ENCODE measurements around the gene FAM171A1. TPM values are rescaled to one million over a fixed set of nuclear protein-coding genes. Genes with fewer than 3 reads are reported as not detected.

The FAM171A1 gene
- total and polyA plus RNA-seq, 2 of the 13 experiments (the other 11 are each of a cell fraction or from before 2014, with no cell fraction given), result 21.5 to 34.7 TPM

DNA sequence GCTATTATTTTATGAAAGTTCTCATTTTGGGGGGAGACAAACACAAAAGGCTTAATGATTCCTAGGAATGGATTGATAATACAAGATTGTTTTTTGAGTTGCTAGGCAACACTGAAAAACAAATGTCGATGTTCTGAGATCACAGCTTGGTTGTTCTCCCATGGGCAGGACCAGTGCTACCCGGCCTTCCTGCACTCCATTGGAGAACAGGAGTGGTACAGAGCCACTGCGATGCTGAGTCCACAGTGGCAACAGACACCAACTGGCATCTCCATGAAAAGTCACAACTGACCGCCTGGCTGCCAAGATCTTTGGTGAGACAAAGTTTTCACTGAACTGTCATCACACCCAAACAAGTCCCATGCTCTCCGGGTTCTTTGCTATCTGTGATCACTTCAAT, 133.7 kb downstream of the FAM171A1 start:
- no peak overlapping the region for H2AFZ ChIP-seq (ENCODE audit: low read length)
- POLR2A ChIA-PET, result no interaction called here
- no TSS peak for BruUV-seq (replicated peaks)
- in situ Hi-C loops (cut with HindIII; ENCODE audit: extremely low pct_ligation_motif_present, low pct_unique_long_range_greater_than_20kb), result no loop called here
- no peaks in the 10 kb centered on the region for H4K20me1 ChIP-seq (ENCODE audit: insufficient read depth, low read length)
- ATAC-seq (no peak), FAIRE-seq (no peak), DNase-seq (ENCODE audit: low spot score) (no peak)
- no peak overlapping the region for H3K4me2 ChIP-seq (ENCODE audit: low read depth, low read length)
- intact Hi-C loops (cut with micrococcal nuclease; ENCODE audit: unreplicated experiment), result no loop called here
- TF ChIP-seq ZNF567 (CRISPR knock-in tag; IDR thresholded peaks at IDR 0.05; ENCODE audit: borderline replicate concordance) (no peak), RFX1 (IDR thresholded peaks at IDR 0.05) (peak; percentile 10; the same call in 1 of the 2 replicates), ZNF234 (CRISPR knock-in tag; conservative IDR thresholded peaks at IDR 0.05) (no peak), SAFB2 (CRISPR knock-in tag; IDR thresholded peaks at IDR 0.05; ENCODE audit: borderline replicate concordance, low read depth) (no peak)
- TF ChIP-seq, protein P1, sequence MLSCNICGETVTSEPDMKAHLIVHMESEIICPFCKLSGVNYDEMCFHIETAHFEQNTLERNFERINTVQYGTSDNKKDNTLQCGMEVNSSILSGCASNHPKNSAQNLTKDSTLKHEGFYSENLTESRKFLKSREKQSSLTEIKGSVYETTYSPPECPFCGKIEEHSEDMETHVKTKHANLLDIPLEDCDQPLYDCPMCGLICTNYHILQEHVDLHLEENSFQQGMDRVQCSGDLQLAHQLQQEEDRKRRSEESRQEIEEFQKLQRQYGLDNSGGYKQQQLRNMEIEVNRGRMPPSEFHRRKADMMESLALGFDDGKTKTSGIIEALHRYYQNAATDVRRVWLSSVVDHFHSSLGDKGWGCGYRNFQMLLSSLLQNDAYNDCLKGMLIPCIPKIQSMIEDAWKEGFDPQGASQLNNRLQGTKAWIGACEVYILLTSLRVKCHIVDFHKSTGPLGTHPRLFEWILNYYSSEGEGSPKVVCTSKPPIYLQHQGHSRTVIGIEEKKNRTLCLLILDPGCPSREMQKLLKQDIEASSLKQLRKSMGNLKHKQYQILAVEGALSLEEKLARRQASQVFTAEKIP (CRISPR knock-in tag; IDR thresholded peaks at IDR 0.05; ENCODE audit: borderline replicate concordance), result no peak
- CTCF ChIA-PET (ENCODE audit: low intra/inter-chr PET ratio, low total read pairs), result no interaction called here
- H3K9ac ChIP-seq (ENCODE audit: insufficient read depth, low read depth, low read length), result no peak overlapping the region
- H3K4me1 ChIP-seq (ENCODE audit: insufficient read depth, low read length), result no peaks in the 10 kb centered on the region
- no peaks in the 10 kb centered on the region for H3K9me3 ChIP-seq (ENCODE audit: low read length)
- no peaks in the 10 kb centered on the region for H3K27me3 ChIP-seq (ENCODE audit: control insufficient read depth in 1 of 2, insufficient read depth in 2 of 2, low read length in 2 of 2)
- no peak overlapping the region for H3K4me3 ChIP-seq (replicated peaks in 1 of 3; ENCODE audit: insufficient read depth in 1 of 3, low read depth in 2 of 3, low read length in 3 of 3)
- no peak overlapping the region for H3K27ac ChIP-seq (ENCODE audit: extremely low read length, insufficient read depth, low read length)
- peaks cover under 1 to 5% of the 10 kb centered on the region in 2 experiments; a peak in 3 of 5 replicates for H3K36me3 ChIP-seq (replicated peaks in 1 of 2; ENCODE audit: control insufficient read depth in 1 of 2, insufficient read depth in 2 of 2, low read length in 2 of 2)
- no peaks in the 10 kb centered on the region for H3K79me2 ChIP-seq (ENCODE audit: insufficient read depth, low read length)
- WGBS (ENCODE audit: low lambda C conversion rate), result 96% methylated on average over 5 of the region's 5 CpGs

DNA sequence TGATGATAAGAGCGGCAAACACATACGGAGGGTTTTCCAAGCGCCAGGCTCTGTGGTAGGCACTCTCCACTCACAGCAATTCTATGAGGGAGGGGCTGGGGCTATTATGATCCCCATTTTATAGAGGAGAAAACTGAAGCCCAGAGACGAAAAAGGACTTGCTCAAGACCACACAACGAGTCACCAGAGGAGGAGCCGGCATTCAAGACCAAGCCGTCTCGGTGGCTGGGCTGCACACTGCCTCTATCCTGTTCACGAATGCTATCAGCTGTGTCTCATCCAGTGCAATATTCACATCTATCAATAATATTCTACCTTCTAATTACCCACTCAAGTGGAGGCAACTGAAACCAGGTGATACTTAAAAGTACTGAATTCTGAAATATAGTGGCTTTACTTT, 134.7 kb downstream of the FAM171A1 start:
- no peak overlapping the region for H3K9ac ChIP-seq (ENCODE audit: insufficient read depth, low read depth, low read length)
- in situ Hi-C loops (cut with HindIII; ENCODE audit: extremely low pct_ligation_motif_present, low pct_unique_long_range_greater_than_20kb) (no loop called here), intact Hi-C loops (cut with micrococcal nuclease; ENCODE audit: unreplicated experiment) (no loop called here)
- H3K27ac ChIP-seq (ENCODE audit: extremely low read length, insufficient read depth, low read length), result no peak overlapping the region
- 97% methylated on average over 9 of the region's 9 CpGs for WGBS (ENCODE audit: low lambda C conversion rate)
- ChIA-PET CTCF (ENCODE audit: low intra/inter-chr PET ratio, low total read pairs) (no interaction called here), POLR2A (no interaction called here)
- H4K20me1 ChIP-seq (ENCODE audit: insufficient read depth, low read length), result no peaks in the 10 kb centered on the region
- H3K27me3 ChIP-seq (ENCODE audit: control insufficient read depth in 1 of 2, insufficient read depth in 2 of 2, low read length in 2 of 2), result no peaks in the 10 kb centered on the region
- BruUV-seq (replicated peaks), result no TSS peak
- H3K79me2 ChIP-seq (ENCODE audit: insufficient read depth, low read length), result no peaks in the 10 kb centered on the region
- FAIRE-seq (no peak), DNase-seq (ENCODE audit: low spot score) (no peak), ATAC-seq (no peak)
- H3K36me3 ChIP-seq (replicated peaks in 1 of 2; ENCODE audit: control insufficient read depth in 1 of 2, insufficient read depth in 2 of 2, low read length in 2 of 2), result peaks cover 0 to 5% of the 10 kb centered on the region in 2 experiments; a peak in 2 of 5 replicates
- H3K4me2 ChIP-seq (ENCODE audit: low read depth, low read length), result no peak overlapping the region
- H3K4me1 ChIP-seq (ENCODE audit: insufficient read depth, low read length), result no peaks in the 10 kb centered on the region
- no peak overlapping the region for H3K4me3 ChIP-seq (replicated peaks in 1 of 3; ENCODE audit: insufficient read depth in 1 of 3, low read depth in 2 of 3, low read length in 3 of 3)
- H3K9me3 ChIP-seq (ENCODE audit: low read length), result no peaks in the 10 kb centered on the region
- TF ChIP-seq ZEB1 (IDR thresholded peaks at IDR 0.05; ENCODE audit: insufficient replicate concordance, low read depth) (no peak), IKZF4 (CRISPR knock-in tag; IDR thresholded peaks at IDR 0.05; ENCODE audit: borderline replicate concordance, low read depth, not compliant biosample characterization) (no peak), ZNF660 (CRISPR knock-in tag; IDR thresholded peaks at IDR 0.05; ENCODE audit: borderline replicate concordance, low read depth) (no peak), BCL6 (CRISPR knock-in tag; IDR thresholded peaks at IDR 0.05) (no peak), ZNF577 (CRISPR knock-in tag; IDR thresholded peaks at IDR 0.05; ENCODE audit: borderline replicate concordance, low read depth) (no peak), ZSCAN12 (CRISPR knock-in tag; IDR thresholded peaks at IDR 0.05) (no peak), KLF9 (CRISPR knock-in tag; IDR thresholded peaks at IDR 0.05; ENCODE audit: low read depth) (no peak), HHEX (CRISPR knock-in tag; IDR thresholded peaks at IDR 0.05) (no peak), HNRNPL (IDR thresholded peaks at IDR 0.05; ENCODE audit: low read depth, low read length) (no peak)
- TF ChIP-seq, protein P2, sequence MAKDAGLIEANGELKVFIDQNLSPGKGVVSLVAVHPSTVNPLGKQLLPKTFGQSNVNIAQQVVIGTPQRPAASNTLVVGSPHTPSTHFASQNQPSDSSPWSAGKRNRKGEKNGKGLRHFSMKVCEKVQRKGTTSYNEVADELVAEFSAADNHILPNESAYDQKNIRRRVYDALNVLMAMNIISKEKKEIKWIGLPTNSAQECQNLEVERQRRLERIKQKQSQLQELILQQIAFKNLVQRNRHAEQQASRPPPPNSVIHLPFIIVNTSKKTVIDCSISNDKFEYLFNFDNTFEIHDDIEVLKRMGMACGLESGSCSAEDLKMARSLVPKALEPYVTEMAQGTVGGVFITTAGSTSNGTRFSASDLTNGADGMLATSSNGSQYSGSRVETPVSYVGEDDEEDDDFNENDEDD (CRISPR knock-in tag; IDR thresholded peaks at IDR 0.05; ENCODE audit: borderline replicate concordance), result no peak
- TF ChIP-seq, protein P3, sequence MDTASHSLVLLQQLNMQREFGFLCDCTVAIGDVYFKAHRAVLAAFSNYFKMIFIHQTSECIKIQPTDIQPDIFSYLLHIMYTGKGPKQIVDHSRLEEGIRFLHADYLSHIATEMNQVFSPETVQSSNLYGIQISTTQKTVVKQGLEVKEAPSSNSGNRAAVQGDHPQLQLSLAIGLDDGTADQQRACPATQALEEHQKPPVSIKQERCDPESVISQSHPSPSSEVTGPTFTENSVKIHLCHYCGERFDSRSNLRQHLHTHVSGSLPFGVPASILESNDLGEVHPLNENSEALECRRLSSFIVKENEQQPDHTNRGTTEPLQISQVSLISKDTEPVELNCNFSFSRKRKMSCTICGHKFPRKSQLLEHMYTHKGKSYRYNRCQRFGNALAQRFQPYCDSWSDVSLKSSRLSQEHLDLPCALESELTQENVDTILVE (CRISPR knock-in tag; IDR thresholded peaks at IDR 0.05), result no peak
- no peak overlapping the region for H2AFZ ChIP-seq (ENCODE audit: low read length)
